ENCODE measurements around the gene ANO7. TPM values are rescaled to one million over a fixed set of nuclear protein-coding genes. Genes with fewer than 3 reads are reported as not detected.
A peak's percentile ranks its signal among the peaks of the same experiment; 100 is the strongest.

The ANO7 gene
- total and polyA plus RNA-seq, 2 of the 13 experiments (the other 11 are each of a cell fraction or from before 2014, with no cell fraction given) = 4.1 to 4.9 TPM

GRCh38 chr2:241261628-241262027, 73.2 kb downstream of the ANO7 start:
- peak; percentile 47 for ATAC-seq
- in situ Hi-C loops (cut with HindIII; ENCODE audit: extremely low pct_ligation_motif_present, low pct_unique_long_range_greater_than_20kb) (no loop called here), intact Hi-C loops (cut with micrococcal nuclease; ENCODE audit: unreplicated experiment) (no loop called here)
- Histone ChIP-seq H3K36me3 (replicated peaks in 1 of 2; ENCODE audit: control insufficient read depth in 1 of 2, insufficient read depth in 2 of 2, low read length in 2 of 2) (peaks cover 54 to 90% of the 10 kb centered on the region in 2 experiments), H3K27ac (ENCODE audit: extremely low read length, insufficient read depth, low read length) (no peak overlapping the region), H3K4me3 (replicated peaks in 1 of 3; ENCODE audit: insufficient read depth in 1 of 3, low read depth in 2 of 3, low read length in 3 of 3) (no peak overlapping the region), H3K9ac (ENCODE audit: insufficient read depth, low read depth, low read length) (no peak overlapping the region), H2AFZ (ENCODE audit: low read length) (no peak overlapping the region), H4K20me1 (ENCODE audit: insufficient read depth, low read length) (peaks cover 62% of the 10 kb centered on the region), H3K79me2 (ENCODE audit: insufficient read depth, low read length) (peaks cover 72% of the 10 kb centered on the region), H3K4me1 (ENCODE audit: insufficient read depth, low read length) (peaks cover 6% of the 10 kb centered on the region), H3K4me2 (ENCODE audit: low read depth, low read length) (no peak overlapping the region), H3K27me3 (ENCODE audit: control insufficient read depth in 1 of 2, insufficient read depth in 2 of 2, low read length in 2 of 2) (no peaks in the 10 kb centered on the region), H3K9me3 (ENCODE audit: low read length) (no peaks in the 10 kb centered on the region)
- BruUV-seq (replicated peaks) = no TSS peak
- no peak for FAIRE-seq
- 100% methylated on average over 4 of the region's 4 CpGs for WGBS (ENCODE audit: low lambda C conversion rate)
- no peak for DNase-seq (ENCODE audit: low spot score)
- ChIA-PET POLR2A (interaction anchor here (0.8 kb wide), 1 partner anchor 53 kb away, joined by 4 read pairs; the partner anchor contains the start of gene HDLBP), CTCF (ENCODE audit: low intra/inter-chr PET ratio, low total read pairs) (no interaction called here)
- TF ChIP-seq ZBTB44 (CRISPR knock-in tag; IDR thresholded peaks at IDR 0.05) (no peak), ZZZ3 (CRISPR knock-in tag; IDR thresholded peaks at IDR 0.05; ENCODE audit: borderline replicate concordance) (no peak), RBM22 (optimal IDR thresholded peaks at IDR 0.05; ENCODE audit: low read length) (peak; percentile 95), E2F1 (CRISPR knock-in tag; IDR thresholded peaks at IDR 0.05) (no peak), REPIN1 (CRISPR knock-in tag; IDR thresholded peaks at IDR 0.05; ENCODE audit: borderline replicate concordance, low read depth) (no peak), CTCF (CRISPR knock-in tag; IDR thresholded peaks at IDR 0.05) (peak; percentile 23; the same call in 1 of the 2 replicates), SRSF4 (IDR thresholded peaks at IDR 0.05; ENCODE audit: low read depth, low read length, poor library complexity, severe bottlenecking) (no peak), POLR2AphosphoS2 (IDR thresholded peaks at IDR 0.05; ENCODE audit: low read depth, low read length) (0 out of 2 replicates have a peak, but pooled peaks have one; percentile 61), POLR2A (IDR thresholded peaks at IDR 0.05; ENCODE audit: insufficient read depth in 1 of 2, low read depth in 2 of 2, low read length in 2 of 2) (0 out of 4 replicates have a peak, but pooled peaks of 1 of the 2 experiments have one; percentile 29), DR1 (CRISPR knock-in tag; IDR thresholded peaks at IDR 0.05) (no peak), KIAA2018 (CRISPR knock-in tag; IDR thresholded peaks at IDR 0.05; ENCODE audit: borderline replicate concordance) (no peak)
